Hepatocyte (in vitro differentiated cells): ENCODE data around the gene KIAA1217.

Experiments
- EZH2 ChIP-seq: fragments of 200-600 bp; sonication (generic); IDR thresholded peaks from 2 replicates; pipeline ENCODE4 v1.6.1; 2016; ENCODE audit warnings: antibody characterized with exemption, mild to moderate bottlenecking, borderline replicate concordance
- EZH2phosphoT487 ChIP-seq: fragments of 200-600 bp; sonication (generic); IDR thresholded peaks from one replicate; pipeline ENCODE4 v1.6.1; 2018; ENCODE audit warnings: antibody characterized with exemption, mild to moderate bottlenecking, low read depth, moderate library complexity; ENCODE audit not compliant: unreplicated experiment, severe bottlenecking
- TF ChIP-seq, protein P1 (sequence below): fragments of 200-600 bp; sonication (generic); IDR thresholded peaks from 2 replicates; pipeline ENCODE4 v1.5.1; 2016; ENCODE audit warnings: antibody characterized with exemption, mild to moderate bottlenecking; ENCODE audit not compliant: poor library complexity

- TF ChIP-seq, protein P1, sequence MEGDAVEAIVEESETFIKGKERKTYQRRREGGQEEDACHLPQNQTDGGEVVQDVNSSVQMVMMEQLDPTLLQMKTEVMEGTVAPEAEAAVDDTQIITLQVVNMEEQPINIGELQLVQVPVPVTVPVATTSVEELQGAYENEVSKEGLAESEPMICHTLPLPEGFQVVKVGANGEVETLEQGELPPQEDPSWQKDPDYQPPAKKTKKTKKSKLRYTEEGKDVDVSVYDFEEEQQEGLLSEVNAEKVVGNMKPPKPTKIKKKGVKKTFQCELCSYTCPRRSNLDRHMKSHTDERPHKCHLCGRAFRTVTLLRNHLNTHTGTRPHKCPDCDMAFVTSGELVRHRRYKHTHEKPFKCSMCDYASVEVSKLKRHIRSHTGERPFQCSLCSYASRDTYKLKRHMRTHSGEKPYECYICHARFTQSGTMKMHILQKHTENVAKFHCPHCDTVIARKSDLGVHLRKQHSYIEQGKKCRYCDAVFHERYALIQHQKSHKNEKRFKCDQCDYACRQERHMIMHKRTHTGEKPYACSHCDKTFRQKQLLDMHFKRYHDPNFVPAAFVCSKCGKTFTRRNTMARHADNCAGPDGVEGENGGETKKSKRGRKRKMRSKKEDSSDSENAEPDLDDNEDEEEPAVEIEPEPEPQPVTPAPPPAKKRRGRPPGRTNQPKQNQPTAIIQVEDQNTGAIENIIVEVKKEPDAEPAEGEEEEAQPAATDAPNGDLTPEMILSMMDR: no peak
- TF ChIP-seq EZH2 (no peak), EZH2phosphoT487 (no peak)
Measured at GRCh38 chr10:24214762-24215161, 5.8 kb downstream of the KIAA1217 start.
